GM12872 (cell line): Measurements from ENCODE around the gene KY.

ENCODE experiments used
- CTCF ChIP-seq: IDR thresholded peaks from 3 replicates; pipeline ENCODE4 v1.5.1; 2011; ENCODE audit warnings: low read depth, mild to moderate bottlenecking, low read length, moderate library complexity; ENCODE audit not compliant: insufficient read depth

The KY gene

GRCh38 chr3:134643150-134643675 is 7.6 kb downstream of the KY start:
- no peak for TF ChIP-seq CTCF

DNA sequence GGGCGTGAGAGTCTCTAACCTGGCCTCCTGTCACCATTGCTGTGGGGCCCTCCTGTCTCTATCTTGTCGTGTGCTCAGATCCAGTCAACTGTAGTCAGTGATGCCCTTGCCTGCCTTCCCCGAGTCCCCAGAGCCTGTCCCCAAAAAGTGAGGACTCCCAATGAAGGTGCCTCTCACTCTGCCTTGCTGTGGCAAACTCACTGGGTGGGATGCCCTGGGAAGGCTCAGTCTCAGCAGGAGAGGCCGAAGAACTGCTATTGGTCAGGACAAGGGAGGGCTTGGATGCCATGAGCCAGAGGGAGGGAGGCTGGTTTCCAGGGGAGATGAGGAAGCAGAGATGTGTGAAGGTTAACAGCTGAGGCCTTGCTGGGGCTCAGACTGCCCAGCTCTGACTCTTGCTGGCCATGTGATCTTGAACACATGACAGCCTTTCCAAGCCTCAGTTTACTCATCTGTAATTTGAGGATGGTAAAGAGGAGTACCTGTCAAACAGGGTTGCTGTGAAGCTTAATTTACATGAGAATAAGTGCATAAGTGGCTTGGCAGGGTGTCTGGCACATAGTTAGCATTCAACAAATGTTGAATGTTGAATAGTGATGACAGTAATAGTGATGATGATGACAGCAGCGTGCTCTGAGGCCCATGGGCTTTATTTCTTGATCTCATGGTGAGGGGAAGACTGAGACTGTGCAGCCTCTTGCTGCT is 8.2 kb downstream of the KY start:
- no peak for TF ChIP-seq CTCF

- TF ChIP-seq CTCF, result no peak
These were observed 9.0 kb downstream of the KY start for GRCh38 chr3:134641671-134642300.

- TF ChIP-seq CTCF, result peak; percentile 58
These were observed 9.9 kb downstream of the KY start for GRCh38 chr3:134640872-134641470.

- TF ChIP-seq CTCF, result no peak
These were observed 10.4 kb downstream of the KY start for GRCh38 chr3:134640378-134640777.

DNA sequence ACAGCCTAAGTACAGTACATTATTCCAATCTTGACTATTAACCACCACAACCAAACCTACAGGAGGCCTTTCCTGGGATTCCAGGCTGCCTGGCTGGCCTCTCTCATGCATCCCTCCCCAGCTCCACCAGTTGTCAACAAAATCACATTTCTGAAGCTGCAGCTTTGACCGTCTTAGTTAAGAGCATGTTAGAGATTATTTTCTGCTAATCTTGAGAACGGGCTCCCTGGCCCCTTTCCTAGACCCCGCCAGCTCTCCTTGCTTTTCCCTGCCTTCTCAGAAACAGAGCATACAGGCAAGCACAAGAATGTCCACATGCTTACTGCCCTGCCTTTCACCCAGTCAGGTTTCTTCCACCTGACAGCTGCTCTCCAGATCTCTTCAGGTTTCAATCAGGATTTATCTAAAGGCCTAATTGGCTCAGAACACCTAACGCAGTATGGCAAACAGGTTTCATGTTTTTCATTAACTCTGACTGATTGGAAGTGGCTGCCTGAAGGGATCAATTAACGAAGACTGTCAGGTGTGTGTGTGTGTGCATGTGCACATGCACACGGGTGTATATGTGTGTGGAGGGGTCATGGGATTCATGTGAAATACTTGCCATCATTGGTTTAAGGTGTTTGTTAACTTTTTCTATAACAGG is 12.3 kb downstream of the KY start:
- no peak for TF ChIP-seq CTCF

GRCh38 chr3:134636406-134636805 is 14.4 kb downstream of the KY start:
- TF ChIP-seq CTCF, result no peak
